AML-193 (cell line): ENCODE measurements around the gene CDH23.
A peak's percentile ranks its signal among the peaks of the same experiment; 100 is the strongest.

Source experiments
- DNase-seq, 2 experiments: peaks; one replicate each; lab custom pipeline; 2025; lab: John Stamatoyannopoulos, UW

The CDH23 gene

DNA sequence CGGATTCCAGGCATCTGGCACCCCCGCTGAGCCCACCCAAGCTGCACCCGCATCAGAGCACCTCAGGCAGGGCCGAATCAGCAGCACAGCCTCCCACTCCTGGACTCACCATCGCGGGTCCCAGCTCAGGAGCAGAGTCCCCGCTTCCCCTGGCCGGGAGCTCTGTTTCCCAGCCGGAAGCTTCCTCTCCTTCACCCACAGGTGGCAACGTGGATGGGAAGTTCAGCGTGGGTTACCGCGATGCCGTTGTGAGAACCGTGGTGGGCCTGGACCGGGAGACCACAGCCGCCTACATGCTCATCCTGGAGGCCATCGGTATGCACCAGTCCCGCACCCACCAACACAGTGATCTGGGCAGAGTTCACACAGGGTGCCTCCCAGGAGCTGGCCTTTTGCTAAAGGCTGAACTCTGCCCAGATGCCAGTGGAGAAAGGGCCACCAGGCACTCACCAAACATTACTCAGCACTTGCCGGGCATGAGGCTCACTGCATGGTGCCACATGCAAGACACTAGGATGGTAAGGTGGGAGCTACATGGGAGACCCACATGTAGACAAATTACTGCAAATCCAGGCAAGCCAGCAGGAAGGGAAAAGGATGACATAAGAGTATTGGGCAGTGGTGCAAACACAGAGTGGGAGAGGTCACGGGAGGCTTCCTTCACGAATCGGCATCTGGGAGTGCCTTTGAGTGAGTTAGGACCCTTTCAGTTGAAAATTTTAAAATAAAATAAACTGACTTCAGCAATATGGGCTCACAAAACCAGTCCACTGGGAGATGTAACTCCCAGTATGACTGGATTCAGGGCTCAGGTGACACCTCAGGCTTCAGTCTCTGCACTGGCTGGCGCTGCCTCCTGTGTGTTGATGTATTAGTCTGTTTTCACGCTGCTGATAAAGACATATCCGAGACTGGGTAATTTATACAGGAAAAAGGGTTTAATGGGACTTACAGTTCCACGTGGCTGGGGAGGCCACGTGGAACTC is 312.5 kb downstream of the CDH23 start:
- DNase-seq = no peak

DNA sequence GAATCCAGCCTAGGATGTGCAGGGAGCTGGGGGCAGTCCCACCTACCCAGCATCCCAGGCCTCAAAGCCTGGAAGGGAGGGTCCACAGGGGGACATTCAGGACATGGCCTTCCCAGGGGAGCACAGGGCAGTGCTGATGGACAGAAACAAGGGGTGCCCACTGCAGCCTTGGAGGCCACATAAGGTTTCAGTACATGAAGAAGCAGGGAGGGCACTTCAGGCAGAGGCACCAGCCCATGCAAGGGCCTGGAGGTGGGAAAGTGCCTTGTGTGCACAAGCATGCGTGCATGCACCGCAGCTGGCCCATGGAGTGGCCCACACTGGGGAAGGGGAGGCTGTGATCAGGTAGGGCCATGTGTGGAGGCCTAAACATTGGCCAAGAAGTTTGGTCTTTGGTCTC is 313.8 kb downstream of the CDH23 start:
- no peak for DNase-seq

- DNase-seq = no peak
Measured at GRCh38 chr10:71711052-71711623, 314.4 kb downstream of the CDH23 start.

- DNase-seq = no peak
Measured at GRCh38 chr10:71712170-71712569, 315.4 kb downstream of the CDH23 start.

DNA sequence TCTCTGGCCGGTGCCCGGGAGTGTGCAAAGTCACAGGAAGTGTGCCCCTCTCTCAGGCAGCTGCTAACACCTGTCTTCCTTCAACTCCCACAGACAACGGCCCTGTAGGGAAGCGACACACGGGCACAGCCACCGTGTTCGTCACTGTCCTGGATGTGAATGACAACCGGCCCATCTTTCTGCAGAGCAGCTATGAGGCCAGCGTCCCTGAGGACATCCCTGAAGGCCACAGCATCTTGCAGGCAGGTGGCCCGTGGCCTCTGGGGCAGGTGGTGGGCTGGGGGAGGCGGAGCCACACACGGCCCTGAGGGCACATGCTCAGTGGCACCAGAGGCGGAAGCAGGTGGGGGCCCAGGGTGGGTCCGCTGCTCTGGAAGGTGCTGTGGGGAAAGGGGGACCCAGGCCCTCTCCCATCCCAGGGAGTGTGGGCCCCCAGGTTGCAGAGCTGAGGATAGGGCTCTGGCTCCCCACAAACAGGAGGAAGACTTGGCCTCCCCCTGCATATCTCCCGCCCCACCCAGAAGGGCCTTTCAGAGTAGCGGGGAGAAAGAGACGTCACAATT is 315.9 kb downstream of the CDH23 start:
- no peak for DNase-seq

- DNase-seq = peak; percentile 87 to 88
Measured at GRCh38 chr10:71713135-71714030, 316.7 kb downstream of the CDH23 start.

- DNase-seq = no peak
Measured at GRCh38 chr10:71714031-71714410, 317.3 kb downstream of the CDH23 start.

- DNase-seq = no peak
Measured at GRCh38 chr10:71714592-71714991, 317.9 kb downstream of the CDH23 start.

GRCh38 chr10:71715026-71715425 is 318.3 kb downstream of the CDH23 start:
- DNase-seq = no peak

GRCh38 chr10:71715860-71716259 is 319.1 kb downstream of the CDH23 start:
- no peak for DNase-seq

DNA sequence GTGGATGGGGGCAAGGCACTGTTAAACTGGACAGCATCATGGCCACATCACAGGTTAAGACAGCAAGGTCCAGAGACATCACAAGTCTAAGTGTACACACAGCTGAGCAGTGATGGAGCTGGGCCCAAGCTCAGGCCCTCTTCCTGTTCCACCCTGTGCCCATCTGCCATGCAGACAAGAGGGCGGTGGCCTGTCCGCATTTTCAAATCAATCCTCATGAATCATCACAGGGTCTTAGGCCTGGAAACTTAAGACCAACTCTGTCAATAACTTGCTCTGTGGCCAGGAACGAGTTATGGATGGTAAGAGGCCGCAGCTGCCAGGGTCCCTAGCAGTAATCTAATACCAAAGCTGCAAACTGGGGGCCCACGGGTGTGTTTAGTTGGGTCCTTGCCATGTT is 319.7 kb downstream of the CDH23 start:
- no peak for DNase-seq

- DNase-seq = no peak
Measured at GRCh38 chr10:71717056-71717455, 320.3 kb downstream of the CDH23 start.

- DNase-seq = no peak
Measured at GRCh38 chr10:71717551-71717951, 320.8 kb downstream of the CDH23 start.

DNA sequence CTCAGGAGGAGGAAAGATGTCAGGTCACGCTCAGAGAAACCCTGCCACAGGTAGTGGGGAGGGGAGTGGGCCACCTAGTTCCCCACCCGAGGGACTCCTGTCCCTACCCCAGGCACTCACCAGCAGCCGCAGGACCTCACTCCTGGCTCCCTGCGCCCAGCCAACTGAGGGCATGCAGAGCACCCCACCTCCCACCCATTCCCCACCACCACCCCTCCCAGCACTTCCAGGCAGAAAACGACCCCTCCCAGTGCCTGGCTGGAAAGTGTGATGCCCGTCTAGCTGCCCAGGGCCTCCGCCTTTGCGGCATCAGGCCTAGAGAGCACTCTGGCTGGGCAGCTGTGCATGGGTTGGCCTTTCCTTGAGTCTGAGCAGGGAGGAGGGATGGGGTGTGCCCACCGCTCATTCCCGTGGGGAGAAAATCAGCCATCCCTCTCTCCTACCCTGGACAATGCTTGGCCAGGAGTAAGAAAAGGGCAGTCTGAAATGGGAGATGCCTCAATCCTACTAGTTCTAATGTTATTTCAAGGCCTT is 321.5 kb downstream of the CDH23 start:
- DNase-seq = no peak

GRCh38 chr10:71719042-71719441 is 322.3 kb downstream of the CDH23 start:
- no peak for DNase-seq

- no peak for DNase-seq
Measured at GRCh38 chr10:71719464-71720201, 322.9 kb downstream of the CDH23 start, which contains the start of gene C10orf105. Gene C10orf105 (minus strand): TSS chr10:71719778. CDS start chr10:71716337, 3,441 bp downstream.

DNA sequence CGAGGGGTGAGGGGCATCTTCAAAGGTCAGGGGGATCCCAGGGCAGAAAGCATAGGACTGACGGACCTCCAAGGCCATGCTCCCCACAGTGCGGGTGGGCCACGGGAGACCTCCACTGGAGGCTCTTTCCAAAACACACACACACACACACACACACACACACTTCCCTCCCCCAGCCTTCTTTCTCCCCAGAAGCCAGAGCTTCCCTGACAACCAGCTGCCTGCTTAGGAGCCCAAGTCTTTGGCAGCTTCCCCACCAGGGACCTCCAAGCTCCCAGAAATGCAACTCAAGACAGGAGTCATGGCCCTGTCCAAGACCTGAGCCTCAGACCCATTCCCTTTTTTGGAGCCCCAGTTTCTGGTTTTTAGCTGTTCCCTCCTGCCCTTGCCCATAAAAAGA is 323.6 kb downstream of the CDH23 start:
- no peak for DNase-seq

DNA sequence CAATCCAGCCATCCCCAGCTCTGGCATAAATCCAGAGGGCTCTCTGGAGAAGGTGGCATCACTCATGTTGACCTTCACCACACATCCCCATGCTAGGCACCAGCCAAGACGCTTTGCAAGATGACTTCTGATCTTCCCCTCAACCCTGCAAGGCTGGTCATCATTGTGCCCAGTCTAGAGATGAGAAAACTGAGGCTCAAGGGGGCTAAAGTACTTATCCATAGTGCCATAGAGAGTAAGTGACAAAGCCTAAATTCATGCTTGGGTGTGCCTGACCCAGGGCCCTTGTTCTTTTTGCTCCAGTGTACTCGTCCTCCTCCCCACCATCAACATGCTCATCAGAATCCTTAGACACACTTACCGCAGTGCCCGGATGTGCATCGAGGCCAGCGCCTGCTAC is 324.6 kb downstream of the CDH23 start:
- DNase-seq = no peak

DNA sequence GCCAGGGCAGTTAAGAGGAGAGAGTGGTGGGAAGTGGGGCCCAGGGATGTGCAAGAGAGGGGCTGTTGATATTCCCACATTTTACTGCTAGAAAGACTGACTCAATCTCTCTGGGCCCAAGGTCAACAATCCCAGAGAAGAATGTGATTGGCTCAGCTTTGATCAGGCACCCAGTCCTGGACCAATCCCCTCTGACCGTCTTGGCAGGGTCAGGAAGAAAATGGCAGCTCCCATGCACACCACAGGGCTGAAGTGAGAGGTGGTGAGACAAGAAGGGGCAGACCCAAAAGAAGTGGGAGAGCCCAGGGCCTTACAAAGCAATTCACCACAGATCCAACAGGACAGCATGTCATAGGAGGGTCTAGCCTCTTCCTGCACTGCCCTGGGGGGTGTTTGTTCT is 326.1 kb downstream of the CDH23 start:
- DNase-seq = no peak

DNA sequence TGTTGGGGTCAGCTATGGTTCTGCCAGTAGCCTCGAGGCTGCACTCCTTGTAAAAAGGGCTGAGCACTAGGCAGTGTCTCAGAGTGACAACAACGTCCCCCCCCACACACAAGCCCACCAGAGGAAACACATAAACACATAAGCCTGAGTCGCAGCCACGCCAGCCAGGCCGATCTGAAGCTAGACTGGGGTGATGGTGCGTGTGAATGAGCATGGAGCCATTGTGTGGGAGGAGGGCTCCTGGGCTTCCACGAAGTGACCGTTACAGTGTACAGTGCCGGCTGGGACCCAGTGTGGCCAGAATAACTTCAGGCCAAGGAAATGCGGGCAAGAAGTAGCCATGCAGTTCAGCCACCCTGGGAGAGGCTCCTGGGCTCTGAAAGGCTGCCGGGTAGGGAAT is 326.6 kb downstream of the CDH23 start:
- no peak for DNase-seq

- DNase-seq = no peak
Measured at GRCh38 chr10:71724539-71724938, 327.8 kb downstream of the CDH23 start.
